SH-SY5Y (cell line): ENCODE data around the gene HS6ST3.

Experiments used
- GATA2 ChIP-seq: IDR thresholded peaks from 2 replicates; pipeline ENCODE4 v1.6.1; 2011; ENCODE audit warnings: mild to moderate bottlenecking, low read depth, low read length
- GATA3 ChIP-seq: IDR thresholded peaks from 2 replicates; pipeline ENCODE4 v1.6.1; 2011; ENCODE audit warnings: low read depth, mild to moderate bottlenecking, low read length, moderate library complexity

- TF ChIP-seq GATA2: no peak
- TF ChIP-seq GATA3: no peak
These were observed 384.3 kb downstream of the HS6ST3 start for GRCh38 chr13:96474181-96474557.
